Measurements from ENCODE around the gene COBLL1. TPM values are rescaled to one million over a fixed set of nuclear protein-coding genes. Genes with fewer than 3 reads are reported as not detected.

The COBLL1 gene
- total RNA-seq, 1 donor from 2014 or later, result not detected

GRCh38 chr2:164756773-164757172 is 84.8 kb downstream of the COBLL1 start:
- no peak overlapping the region for H3K4me3 Mint-ChIP-seq
- H3K27me3 Mint-ChIP-seq, result no peaks in the 10 kb centered on the region
- intact Hi-C loops (cut with micrococcal nuclease), result no loop called here
- peaks cover 2% of the 10 kb centered on the region for H3K4me1 Mint-ChIP-seq
- H3K9me3 Mint-ChIP-seq, result no peaks in the 10 kb centered on the region
- H3K36me3 Mint-ChIP-seq (ENCODE audit: low read depth), result no peaks in the 10 kb centered on the region
- no peak for DNase-seq
- no peak overlapping the region for H3K27ac Mint-ChIP-seq

- no peaks in the 10 kb centered on the region for H3K4me1 Mint-ChIP-seq
- no peak overlapping the region for H3K27ac Mint-ChIP-seq
- H3K9me3 Mint-ChIP-seq, result no peaks in the 10 kb centered on the region
- no peak for DNase-seq
- H3K27me3 Mint-ChIP-seq, result no peaks in the 10 kb centered on the region
- no peaks in the 10 kb centered on the region for H3K36me3 Mint-ChIP-seq (ENCODE audit: low read depth)
- H3K4me3 Mint-ChIP-seq, result no peak overlapping the region
- intact Hi-C loops (cut with micrococcal nuclease), result no loop called here
Measured at GRCh38 chr2:164755952-164756351, 85.7 kb downstream of the COBLL1 start.

GRCh38 chr2:164754157-164755093 is 87.2 kb downstream of the COBLL1 start:
- no peaks in the 10 kb centered on the region for H3K4me1 Mint-ChIP-seq
- DNase-seq, result no peak
- H3K9me3 Mint-ChIP-seq, result no peaks in the 10 kb centered on the region
- no peak overlapping the region for H3K4me3 Mint-ChIP-seq
- H3K27me3 Mint-ChIP-seq, result no peaks in the 10 kb centered on the region
- no peaks in the 10 kb centered on the region for H3K36me3 Mint-ChIP-seq (ENCODE audit: low read depth)
- no peak overlapping the region for H3K27ac Mint-ChIP-seq
- intact Hi-C loops (cut with micrococcal nuclease), result no loop called here

- H3K27me3 Mint-ChIP-seq, result no peaks in the 10 kb centered on the region
- no peak for DNase-seq
- H3K9me3 Mint-ChIP-seq, result no peaks in the 10 kb centered on the region
- no peaks in the 10 kb centered on the region for H3K36me3 Mint-ChIP-seq (ENCODE audit: low read depth)
- H3K4me1 Mint-ChIP-seq, result no peaks in the 10 kb centered on the region
- no peak overlapping the region for H3K4me3 Mint-ChIP-seq
- intact Hi-C loops (cut with micrococcal nuclease), result no loop called here
- H3K27ac Mint-ChIP-seq, result no peak overlapping the region
Measured at GRCh38 chr2:164752956-164753355, 88.7 kb downstream of the COBLL1 start.

GRCh38 chr2:164747783-164748433 is 93.7 kb downstream of the COBLL1 start:
- no peak for DNase-seq
- no peaks in the 10 kb centered on the region for H3K4me1 Mint-ChIP-seq
- H3K36me3 Mint-ChIP-seq (ENCODE audit: low read depth), result no peaks in the 10 kb centered on the region
- H3K9me3 Mint-ChIP-seq, result no peaks in the 10 kb centered on the region
- H3K27me3 Mint-ChIP-seq, result peaks cover 4% of the 10 kb centered on the region
- intact Hi-C loops (cut with micrococcal nuclease), result no loop called here
- no peak overlapping the region for H3K4me3 Mint-ChIP-seq
- H3K27ac Mint-ChIP-seq, result no peak overlapping the region

GRCh38 chr2:164747140-164747539 is 94.5 kb downstream of the COBLL1 start:
- intact Hi-C loops (cut with micrococcal nuclease), result no loop called here
- Mint-ChIP-seq H3K4me1 (no peaks in the 10 kb centered on the region), H3K27me3 (peaks cover 4% of the 10 kb centered on the region), H3K4me3 (no peak overlapping the region), H3K36me3 (ENCODE audit: low read depth) (no peaks in the 10 kb centered on the region), H3K27ac (no peak overlapping the region), H3K9me3 (no peaks in the 10 kb centered on the region)
- DNase-seq, result no peak

- Mint-ChIP-seq H3K4me1 (no peaks in the 10 kb centered on the region), H3K27me3 (peaks cover 7% of the 10 kb centered on the region), H3K36me3 (ENCODE audit: low read depth) (no peaks in the 10 kb centered on the region), H3K27ac (no peak overlapping the region), H3K4me3 (no peak overlapping the region), H3K9me3 (no peaks in the 10 kb centered on the region)
- no peak for DNase-seq
- intact Hi-C loops (cut with micrococcal nuclease), result no loop called here
Measured at GRCh38 chr2:164746713-164747112, 94.9 kb downstream of the COBLL1 start.

GRCh38 chr2:164745012-164745797 is 96.4 kb downstream of the COBLL1 start:
- H3K27me3 Mint-ChIP-seq, result peaks cover 14% of the 10 kb centered on the region
- H3K4me3 Mint-ChIP-seq, result no peak overlapping the region
- H3K36me3 Mint-ChIP-seq (ENCODE audit: low read depth), result no peaks in the 10 kb centered on the region
- intact Hi-C loops (cut with micrococcal nuclease), result no loop called here
- H3K4me1 Mint-ChIP-seq, result no peaks in the 10 kb centered on the region
- no peak for DNase-seq
- no peaks in the 10 kb centered on the region for H3K9me3 Mint-ChIP-seq
- H3K27ac Mint-ChIP-seq, result no peak overlapping the region

- Mint-ChIP-seq H3K27me3 (peaks cover 14% of the 10 kb centered on the region), H3K27ac (no peak overlapping the region), H3K9me3 (no peaks in the 10 kb centered on the region), H3K4me3 (no peak overlapping the region), H3K36me3 (ENCODE audit: low read depth) (no peaks in the 10 kb centered on the region), H3K4me1 (no peaks in the 10 kb centered on the region)
- intact Hi-C loops (cut with micrococcal nuclease), result no loop called here
- no peak for DNase-seq
Measured at GRCh38 chr2:164742738-164743317, 98.8 kb downstream of the COBLL1 start.

- no peak overlapping the region for H3K4me3 Mint-ChIP-seq
- no peak overlapping the region for H3K27ac Mint-ChIP-seq
- intact Hi-C loops (cut with micrococcal nuclease), result loop anchor here (5.0 to 10.0 kb wide), 3 partner anchors 252 to 555 kb away; partner anchors contain the start of gene SCN3A
- no peaks in the 10 kb centered on the region for H3K36me3 Mint-ChIP-seq (ENCODE audit: low read depth)
- H3K27me3 Mint-ChIP-seq, result peaks cover 14% of the 10 kb centered on the region
- peaks cover 3% of the 10 kb centered on the region for H3K4me1 Mint-ChIP-seq
- no peak for DNase-seq
- no peaks in the 10 kb centered on the region for H3K9me3 Mint-ChIP-seq
Measured at GRCh38 chr2:164739966-164740365, 101.7 kb downstream of the COBLL1 start.

GRCh38 chr2:164737612-164738081 is 104.0 kb downstream of the COBLL1 start:
- H3K9me3 Mint-ChIP-seq, result no peaks in the 10 kb centered on the region
- peaks cover 15% of the 10 kb centered on the region for H3K27me3 Mint-ChIP-seq
- no peak overlapping the region for H3K4me3 Mint-ChIP-seq
- DNase-seq, result peak; percentile 73
- H3K4me1 Mint-ChIP-seq, result peaks cover 3% of the 10 kb centered on the region
- H3K27ac Mint-ChIP-seq, result no peak overlapping the region
- intact Hi-C loops (cut with micrococcal nuclease), result loop anchor here (2.0 to 10.0 kb wide), 4 partner anchors 175 to 557 kb away; partner anchors contain the start of gene SCN3A
- no peaks in the 10 kb centered on the region for H3K36me3 Mint-ChIP-seq (ENCODE audit: low read depth)

- no peaks in the 10 kb centered on the region for H3K9me3 Mint-ChIP-seq
- intact Hi-C loops (cut with micrococcal nuclease), result loop anchor here (5.0 to 10.0 kb wide), 3 partner anchors 257 to 559 kb away; partner anchors contain the start of gene SCN3A
- H3K4me3 Mint-ChIP-seq, result no peak overlapping the region
- H3K4me1 Mint-ChIP-seq, result peaks cover 3% of the 10 kb centered on the region
- H3K27me3 Mint-ChIP-seq, result peaks cover 5% of the 10 kb centered on the region
- H3K27ac Mint-ChIP-seq, result no peak overlapping the region
- DNase-seq, result no peak
- H3K36me3 Mint-ChIP-seq (ENCODE audit: low read depth), result no peaks in the 10 kb centered on the region
Measured at GRCh38 chr2:164735309-164735919, 106.2 kb downstream of the COBLL1 start.

- H3K9me3 Mint-ChIP-seq, result no peaks in the 10 kb centered on the region
- no peak overlapping the region for H3K27ac Mint-ChIP-seq
- peaks cover 3% of the 10 kb centered on the region for H3K4me1 Mint-ChIP-seq
- no peaks in the 10 kb centered on the region for H3K36me3 Mint-ChIP-seq (ENCODE audit: low read depth)
- no peak for DNase-seq
- no peak overlapping the region for H3K4me3 Mint-ChIP-seq
- intact Hi-C loops (cut with micrococcal nuclease), result loop anchor here (10.0 kb wide), 1 partner anchor 561 kb away; no protein-coding TSS in a partner anchor
- peaks cover 5% of the 10 kb centered on the region for H3K27me3 Mint-ChIP-seq
Measured at GRCh38 chr2:164734196-164734595, 107.4 kb downstream of the COBLL1 start.
